GM19043 (cell line): ENCODE results near the gene PRAMEF18.
"Not testable (repeated sequence)": the region's sequence is repeated elsewhere in the genome, so short reads cannot be mapped to it uniquely, and the experiment has no call there.

Experiments used
- ATAC-seq: cut with Tn5 transposase; IDR thresholded peaks from one replicate; pipeline ENCODE4 v1.9.1; 2021; ENCODE audit warnings: low read depth; ENCODE audit not compliant: unreplicated experiment

The PRAMEF18 gene, protein sequence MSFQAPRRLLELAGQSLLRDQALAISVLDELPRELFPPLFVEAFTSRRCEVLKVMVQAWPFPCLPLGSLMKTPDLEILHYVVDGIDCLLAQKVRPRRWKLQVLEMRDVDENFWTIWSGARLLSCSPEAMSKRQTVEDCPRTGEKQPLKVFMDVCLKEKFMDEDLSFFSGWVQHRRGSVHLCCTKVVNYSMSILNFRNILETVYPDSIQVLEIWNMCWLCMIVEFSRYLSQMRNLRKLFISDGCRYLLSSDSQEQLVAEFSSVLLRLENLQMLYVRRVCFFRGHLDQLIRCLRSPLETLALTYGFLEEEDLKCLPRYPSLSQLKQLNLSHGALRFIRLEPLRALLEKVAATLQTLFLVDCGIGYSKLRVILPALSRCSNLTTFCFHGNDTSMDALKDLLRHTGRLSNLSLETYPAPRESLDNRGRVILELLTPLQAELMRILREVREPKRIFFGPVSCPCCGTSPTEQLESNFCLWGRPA

DNA sequence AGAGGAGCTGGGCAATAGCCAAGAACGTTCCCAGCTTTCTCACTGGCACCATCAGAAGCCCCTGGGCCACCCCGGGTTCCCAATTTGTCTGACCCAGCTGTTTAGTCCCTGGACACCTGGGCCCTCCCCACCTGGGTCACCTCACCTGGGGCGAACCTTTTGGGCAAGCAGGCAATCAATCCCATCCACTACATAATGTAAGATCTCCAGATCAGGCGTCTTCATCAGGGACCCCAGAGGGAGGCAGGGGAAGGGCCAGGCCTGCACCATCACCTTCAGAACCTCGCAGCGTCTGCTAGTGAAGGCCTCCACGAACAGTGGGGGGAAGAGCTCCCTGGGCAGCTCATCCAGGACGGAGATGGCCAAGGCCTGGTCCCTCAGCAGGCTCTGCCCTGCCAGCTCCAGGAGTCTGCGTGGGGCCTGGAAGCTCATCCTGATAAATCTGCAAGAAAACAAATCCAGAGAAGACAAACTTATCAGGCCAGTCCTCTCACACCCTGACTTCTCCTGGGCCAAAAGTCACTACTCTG is at the start of gene PRAMEF18:
PRAMEF18 (minus strand) TSS at position 480 of the 530 bp plus-strand sequence; CDS start at position 432, 48 bp downstream.
- ATAC-seq, result not testable (repeated sequence)

DNA sequence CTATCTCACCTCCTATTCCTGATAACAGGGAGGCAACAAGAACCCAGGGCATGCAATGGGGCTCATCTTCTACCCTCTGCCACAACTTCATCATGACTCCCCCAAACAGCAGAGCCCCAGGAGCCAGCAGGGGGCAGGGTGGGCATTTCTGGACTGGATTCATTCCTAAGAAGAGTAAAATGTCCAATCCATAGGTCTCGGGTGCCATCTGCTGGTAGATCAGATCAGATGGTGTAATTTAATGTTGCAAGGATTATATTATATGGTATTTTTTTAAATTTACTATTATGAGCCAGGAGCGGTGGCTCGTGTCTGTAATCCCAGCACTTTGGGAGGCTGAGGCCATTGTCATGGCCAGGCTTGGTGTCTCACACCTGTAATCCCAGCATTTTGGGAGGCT is 39.2 kb upstream of the PRAMEF18 start:
- ATAC-seq, result not testable (repeated sequence)

DNA sequence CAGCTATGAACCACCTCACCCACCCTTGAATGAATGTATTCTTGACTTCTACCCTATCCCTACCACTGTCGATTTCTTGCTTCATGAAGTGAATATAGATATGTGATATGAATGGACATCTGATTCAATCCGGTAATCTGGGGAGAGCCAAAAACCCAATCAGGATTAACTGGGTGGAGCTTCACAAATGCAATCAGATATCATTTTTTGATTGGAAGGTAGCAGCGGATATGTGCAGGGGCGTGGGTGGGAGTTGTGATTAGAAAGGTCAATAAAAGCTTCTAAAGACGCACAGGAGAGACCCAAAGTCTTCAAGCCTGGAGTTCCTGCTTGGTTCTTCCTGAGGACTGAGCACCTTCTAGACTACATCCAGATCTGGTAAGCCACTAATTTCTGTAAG is 27.9 kb upstream of the PRAMEF18 start, which contains the start of gene PRAMEF5:
PRAMEF5 (plus strand) TSS at position 301 of the 400 bp plus-strand sequence. CDS start 5,071 bp downstream, outside the sequence.
- ATAC-seq, result not testable (repeated sequence)

DNA sequence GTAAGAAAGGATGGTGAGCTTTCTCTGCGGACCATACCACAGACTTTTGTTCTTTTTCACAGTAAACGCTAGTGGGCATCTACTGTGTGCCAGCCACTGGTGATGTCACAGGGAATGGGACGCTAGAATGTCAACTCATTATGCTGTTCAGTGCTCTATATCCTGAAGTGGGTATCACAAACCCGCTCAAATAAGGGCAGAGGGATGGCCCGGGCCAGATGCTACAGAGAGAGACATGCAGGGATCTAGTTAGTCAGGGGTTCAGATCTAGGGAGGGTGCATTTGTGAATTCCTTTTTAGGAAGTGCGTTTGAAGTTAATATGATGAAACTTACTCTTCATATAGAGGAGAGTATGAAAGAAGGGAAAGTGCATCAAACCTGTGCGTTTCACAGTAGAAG is 21.2 kb upstream of the PRAMEF18 start:
- ATAC-seq, result not testable (repeated sequence)

DNA sequence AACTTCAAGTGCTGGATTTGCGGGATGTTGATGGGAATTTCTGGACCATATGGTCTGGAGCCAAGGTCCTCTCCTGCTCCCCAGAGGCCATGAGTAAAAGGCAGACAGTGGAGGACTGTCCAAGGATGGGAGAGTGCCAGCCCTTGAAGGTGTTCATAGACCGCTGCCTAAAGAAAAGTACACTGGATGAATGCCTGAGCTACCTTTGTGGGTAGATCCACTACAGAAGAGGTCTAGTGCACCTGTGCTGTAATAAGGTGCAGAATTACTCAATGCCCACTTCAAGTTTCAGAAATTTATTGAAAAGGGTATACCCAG is 20.6 kb upstream of the PRAMEF18 start:
- not testable (repeated sequence) for ATAC-seq

DNA sequence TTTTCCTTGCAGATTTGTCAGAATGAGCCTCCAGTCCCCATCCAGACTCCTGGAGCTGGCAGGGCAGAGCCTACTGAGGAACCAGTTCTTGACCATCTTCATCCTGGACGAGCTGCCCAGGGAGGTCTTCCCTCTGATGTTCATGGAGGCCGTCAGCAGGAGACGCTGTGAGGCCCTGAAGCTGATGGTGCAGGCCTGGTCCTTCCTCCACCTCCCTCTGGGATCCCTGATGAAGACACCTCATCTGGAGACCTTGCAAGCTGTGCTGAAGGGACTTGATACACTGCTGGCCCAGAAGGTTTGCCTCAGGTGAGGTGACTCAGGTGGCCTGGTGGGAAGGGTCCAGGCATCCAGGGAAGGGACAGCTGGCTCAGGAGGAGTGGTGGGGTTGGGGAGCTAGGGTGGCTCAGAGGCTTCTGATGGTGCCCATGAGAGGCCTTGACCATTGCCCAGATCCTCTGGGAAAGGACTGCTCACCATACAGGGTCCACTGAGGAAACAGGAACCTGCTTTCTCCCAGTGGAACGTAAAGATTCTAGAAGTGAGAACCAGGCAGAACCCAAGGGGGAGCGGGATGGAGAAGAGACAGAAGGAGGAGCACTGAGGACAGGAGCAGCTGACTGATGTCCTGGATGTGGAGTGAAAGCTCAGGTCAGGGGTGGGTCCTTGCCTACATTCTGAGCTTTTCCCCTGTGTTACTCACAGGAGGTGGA is 20.0 kb upstream of the PRAMEF18 start:
- ATAC-seq, result not testable (repeated sequence)

DNA sequence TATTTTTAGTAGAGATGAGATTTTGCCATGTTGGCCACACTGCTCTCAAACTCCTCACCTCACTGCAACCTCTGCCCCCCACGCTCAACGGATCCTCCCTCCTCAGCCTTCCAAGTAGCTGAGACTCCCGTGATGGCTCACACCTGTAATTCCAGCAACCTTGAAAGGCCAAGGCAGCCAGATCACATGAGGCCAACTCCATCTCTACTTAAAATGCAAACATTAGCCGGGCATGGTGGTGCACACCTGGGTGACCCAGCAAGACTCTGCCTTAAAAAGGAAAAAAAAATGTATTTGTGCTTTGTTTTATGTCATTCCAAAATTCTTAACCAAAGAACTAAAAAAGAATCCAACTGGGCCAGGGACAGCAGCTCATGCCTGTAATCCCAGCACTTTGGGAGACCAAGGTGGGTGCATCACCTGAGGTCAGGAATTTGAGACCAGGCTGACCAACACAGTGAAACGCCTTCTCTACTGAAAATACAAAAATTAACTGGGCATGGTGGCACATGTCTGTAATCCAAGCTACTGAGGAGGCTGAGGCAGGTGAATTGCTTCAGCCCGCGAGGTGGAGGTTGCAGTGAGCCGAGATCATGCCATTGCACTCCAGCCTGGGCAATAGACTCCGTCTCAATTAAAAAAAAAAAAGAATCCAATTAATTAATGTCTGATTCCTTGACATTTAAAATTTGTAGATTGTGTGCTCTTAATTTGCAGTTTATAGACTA is 17.7 kb upstream of the PRAMEF18 start:
- not testable (repeated sequence) for ATAC-seq

DNA sequence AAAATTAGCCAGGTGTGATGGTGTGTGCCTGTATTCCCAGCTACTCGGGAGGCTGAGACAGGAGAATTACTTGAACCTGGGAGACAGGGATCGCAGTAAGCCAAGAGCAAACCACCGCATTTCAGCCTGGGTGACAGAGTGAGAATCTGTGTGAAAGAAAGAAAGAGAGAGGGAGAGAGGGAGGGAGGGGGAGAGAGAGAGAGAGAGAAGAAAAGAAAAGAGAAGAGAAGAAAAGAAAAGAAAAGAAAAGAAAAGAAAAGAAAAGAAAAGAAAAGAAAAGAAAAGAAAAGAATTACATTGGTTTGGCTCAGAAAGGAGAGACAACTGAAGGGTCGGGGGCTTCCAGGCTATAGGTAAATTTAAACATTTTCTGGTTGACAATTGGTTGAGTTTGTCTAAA is 13.7 kb upstream of the PRAMEF18 start:
- not testable (repeated sequence) for ATAC-seq

DNA sequence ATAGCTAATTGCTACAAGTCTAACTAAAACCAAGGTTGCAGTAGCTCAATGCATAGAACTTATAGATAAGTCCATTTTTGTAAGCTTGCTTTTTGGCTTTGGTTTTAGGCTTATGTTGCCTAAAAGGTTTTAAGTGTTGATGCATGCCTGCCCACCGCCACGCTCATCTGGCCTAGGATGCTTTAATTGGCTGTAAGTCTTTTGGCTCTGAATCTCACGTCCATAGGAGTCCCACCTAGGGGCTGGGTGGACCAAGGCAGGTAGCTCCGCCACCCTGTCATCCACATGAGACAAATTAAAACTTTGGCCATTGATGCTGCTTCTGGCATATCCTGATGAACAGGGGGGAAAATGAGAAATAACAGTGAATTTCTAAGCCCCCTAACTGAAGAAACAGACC is 11.6 kb upstream of the PRAMEF18 start:
- not testable (repeated sequence) for ATAC-seq

DNA sequence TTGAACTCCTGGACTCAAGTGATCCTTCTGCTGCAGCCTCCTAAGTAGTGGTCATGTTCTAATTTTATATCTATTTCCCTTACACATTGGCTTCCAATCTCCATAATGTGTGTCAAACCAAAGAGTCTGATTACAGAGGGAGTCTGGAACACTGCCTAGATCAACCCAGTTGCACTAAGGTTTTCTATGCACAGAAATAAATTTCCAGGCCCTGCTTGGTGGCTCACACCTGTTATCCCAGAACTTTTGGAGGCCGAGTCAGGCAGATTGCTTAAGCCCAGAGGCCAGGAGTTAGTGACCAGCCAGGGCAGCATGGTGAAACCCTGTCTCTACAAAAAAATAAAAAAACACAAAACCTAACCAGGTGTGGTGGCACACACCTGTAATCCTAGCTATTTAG is 8.1 kb upstream of the PRAMEF18 start:
- not testable (repeated sequence) for ATAC-seq

DNA sequence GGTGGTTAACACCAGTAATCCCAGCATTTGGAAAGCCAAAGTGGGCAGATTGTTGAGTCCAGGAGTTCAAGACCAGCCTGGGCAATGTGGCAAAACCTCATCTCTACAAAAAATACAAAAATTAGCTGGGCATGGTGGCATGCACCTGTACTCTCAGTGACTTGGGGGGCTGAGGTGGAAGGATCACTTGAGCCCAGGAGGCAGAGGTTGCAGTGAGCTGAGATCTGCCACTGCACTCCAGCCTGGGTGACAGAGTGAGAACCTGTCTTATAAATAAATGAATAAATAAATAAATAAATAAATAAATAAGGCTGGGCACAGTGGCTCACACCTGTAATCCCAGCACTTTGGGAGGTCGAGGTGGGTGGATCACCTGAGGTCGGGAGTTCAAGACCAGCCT is 6.1 kb upstream of the PRAMEF18 start:
- ATAC-seq, result not testable (repeated sequence)

DNA sequence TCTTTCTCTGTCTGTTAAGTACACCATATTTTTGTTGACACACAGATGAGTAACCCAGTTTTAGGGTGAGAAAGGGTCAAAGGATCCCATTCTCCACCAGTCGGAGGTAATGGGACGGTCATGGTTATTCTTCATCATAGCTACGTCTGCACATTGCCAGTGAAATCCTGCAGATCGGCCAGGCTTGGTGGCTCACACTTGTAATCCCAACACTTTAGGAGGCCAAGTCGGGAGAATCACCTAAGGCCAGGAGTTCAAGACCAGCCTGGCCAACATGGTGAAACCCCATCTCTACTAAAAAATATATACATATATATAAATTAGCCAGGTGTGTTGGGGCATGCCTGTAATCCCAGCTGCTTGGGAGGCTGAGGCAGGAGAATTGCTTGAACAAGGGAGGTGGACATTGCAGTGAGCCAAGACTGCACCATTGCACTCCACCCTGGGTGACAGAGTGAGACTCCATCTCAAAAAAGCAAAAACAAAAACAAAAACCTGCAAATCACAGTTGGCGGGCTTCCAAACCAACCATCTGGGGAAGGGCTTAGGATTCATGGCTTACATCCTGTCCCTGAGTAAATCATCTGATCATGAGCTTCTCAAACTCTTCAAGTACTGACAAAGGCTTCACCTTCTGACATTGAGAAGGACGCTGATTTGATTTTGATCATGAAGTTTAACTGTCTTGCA is 5.3 kb upstream of the PRAMEF18 start:
- not testable (repeated sequence) for ATAC-seq

DNA sequence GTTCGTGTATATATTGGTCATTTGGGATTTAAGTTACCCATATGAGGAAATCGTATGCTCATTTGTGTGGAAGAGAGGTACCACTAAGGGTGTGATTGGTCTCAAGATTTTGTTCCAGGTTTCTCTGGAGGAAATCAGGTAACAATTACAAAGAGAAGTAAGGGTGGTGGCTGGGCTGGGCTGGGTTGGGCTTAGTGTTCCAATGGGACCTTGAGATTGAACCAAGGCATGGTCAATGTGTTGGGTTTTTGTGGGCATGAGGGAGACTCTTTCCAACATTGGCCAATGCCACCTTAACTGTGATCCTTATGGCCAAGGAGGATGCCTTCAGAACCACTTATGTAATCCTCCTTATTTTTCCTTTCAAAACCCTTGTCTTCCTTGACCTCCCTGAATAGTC is 4.6 kb upstream of the PRAMEF18 start:
- not testable (repeated sequence) for ATAC-seq

DNA sequence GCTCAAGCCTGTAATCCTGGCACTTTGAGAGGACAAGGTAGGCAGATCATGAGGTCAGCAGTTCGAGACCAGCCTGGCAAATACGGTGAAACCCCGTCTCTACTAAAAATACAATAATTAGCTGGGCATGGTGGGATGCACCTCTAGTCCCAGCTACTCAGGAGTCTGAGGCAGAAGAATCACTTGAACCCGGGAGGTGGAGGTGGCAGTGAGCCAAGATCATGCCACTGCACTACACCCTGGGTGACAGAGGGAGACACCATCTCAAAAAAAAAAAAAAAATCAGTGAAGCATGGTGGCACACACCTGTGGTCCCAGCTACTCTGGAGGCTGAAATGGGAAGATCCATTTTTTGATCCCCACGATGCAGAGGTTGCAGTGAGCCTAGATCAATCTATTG is 4.1 kb upstream of the PRAMEF18 start:
- ATAC-seq, result not testable (repeated sequence)

DNA sequence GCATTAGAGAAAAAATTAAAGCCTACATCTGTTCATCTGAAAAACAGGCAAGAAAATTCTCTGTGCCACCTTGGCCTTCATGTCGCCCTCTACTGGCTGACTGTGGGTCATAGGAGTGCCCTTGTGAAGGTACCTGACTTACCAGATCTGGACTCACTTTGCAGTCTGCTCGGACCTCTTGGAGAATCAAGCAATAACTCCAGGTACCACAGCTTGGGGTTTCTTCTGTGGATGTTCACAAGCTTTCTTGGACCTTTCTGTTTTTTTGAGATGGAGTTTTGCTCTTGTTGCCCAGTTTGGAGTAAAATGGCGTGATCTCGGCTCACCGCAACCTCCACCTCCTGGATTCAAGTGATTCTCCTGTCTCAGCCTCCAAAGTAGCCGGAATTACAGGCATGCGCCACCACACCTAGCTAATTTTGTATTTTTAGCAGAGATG is 2.4 kb upstream of the PRAMEF18 start:
- ATAC-seq, result no peak

DNA sequence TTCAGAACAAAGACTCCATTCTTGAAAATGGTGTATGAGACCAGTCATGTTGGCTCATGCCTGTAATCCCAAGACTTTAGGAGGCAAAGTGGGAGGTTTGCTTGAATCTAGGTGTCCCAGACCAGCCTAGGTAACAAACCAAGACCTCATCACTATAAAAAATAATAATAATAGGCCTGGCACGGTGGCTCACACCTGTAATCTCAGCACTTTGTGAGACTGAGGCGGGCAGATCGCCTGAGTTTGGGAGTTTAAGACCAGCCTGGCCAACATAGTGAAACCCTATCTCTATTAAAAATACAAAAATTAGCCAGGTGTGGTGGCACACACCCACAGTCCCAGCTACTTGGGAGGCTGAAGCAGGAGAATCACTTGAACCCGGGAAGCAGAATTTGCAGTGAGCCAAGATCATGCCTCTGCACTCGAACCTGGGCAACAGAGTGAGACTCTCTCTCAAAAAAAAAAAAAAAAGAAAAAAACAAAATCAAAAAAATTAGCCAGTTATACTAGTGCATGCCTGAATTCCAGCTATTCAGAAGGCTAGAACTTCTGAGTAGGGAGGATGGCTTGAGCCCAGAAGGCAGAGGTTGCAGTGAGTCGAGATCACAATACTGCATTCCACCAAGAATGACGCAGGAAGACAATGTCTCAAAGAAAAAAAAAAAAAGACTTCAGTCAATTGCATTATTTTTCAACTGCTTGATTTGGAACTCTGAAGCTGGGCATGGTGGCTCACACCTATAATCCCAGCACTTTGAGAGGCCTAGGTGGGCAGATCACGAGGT is 1.5 kb upstream of the PRAMEF18 start:
- ATAC-seq, result not testable (repeated sequence)

DNA sequence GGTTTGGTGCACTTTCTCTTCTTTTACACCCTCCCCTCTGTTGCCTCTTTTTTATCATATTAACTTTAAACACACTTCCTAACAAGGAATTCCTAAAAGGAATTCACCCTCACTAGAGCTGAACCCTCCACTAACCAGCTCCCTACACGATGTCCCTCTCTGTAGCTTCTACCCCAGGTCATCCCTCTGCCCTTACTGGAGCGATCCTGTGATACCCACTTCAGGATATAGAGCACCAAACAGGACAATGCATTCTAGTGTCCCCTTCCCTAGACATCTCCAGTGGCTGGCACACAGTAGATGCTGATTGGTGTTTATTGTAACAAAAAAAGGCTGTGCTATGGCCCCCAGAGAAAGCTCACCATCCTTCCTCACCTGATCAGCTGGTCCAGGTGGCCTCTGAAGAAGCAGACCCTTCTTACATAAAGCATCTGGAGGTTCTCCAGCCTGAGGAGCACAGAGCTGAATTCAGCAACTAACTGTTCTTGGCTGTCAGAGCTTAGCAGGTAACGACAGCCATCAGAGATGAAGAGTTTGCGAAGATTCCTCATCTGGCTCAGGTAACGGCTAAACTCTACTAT is 1.4 kb downstream of the PRAMEF18 start:
- no peak for ATAC-seq

DNA sequence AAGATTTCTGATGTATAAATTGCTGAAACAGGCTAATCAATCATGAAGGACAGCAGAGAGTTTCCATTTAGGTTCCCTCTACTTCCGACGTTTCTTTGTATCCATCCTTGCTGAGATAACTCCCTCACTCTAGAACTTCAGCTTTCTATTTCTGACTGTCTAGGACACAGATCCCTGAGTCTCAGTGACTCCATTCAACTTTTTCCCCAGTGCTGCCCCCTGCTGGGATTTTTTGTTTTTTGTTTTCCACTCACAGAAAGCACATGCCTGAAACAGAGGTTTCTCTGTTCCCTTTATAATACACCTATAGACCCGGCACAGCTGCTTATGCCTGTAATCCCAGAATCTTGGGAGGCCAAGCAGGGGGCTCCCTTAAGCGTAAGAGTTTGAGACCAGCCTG is 3.2 kb downstream of the PRAMEF18 start:
- not testable (repeated sequence) for ATAC-seq

DNA sequence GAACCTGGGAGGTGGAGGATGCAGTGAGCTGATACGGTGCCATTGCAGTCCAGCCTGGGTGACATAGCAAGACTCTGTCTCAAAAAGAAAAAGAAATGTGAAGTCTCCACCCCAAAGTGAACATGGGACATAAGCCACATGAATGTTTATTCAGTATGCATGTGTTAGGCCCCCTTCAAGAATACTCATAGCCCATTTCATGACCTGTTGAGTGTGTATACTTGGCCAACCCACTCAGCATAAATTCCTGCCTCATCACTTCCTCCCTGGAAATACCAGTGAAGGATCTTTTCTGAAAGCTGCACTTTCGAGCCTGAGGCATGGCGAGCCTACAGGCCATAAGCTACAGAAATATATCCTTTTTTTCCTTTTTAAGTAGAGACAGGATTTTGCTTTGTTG is 6.8 kb downstream of the PRAMEF18 start:
- not testable (repeated sequence) for ATAC-seq
